HEK293T (cell line): ENCODE results near the gene MACROD2.

ENCODE experiments used
- CTCF ChIA-PET: fragments of 350-600 bp; formaldehyde crosslinking; extraction: SDS; loops from one replicate; lab custom pipeline; 2021; ENCODE audit warnings: antibody characterized with exemption, inconsistent platforms; lab: Yijun Ruan, JAX
- POLR2A ChIA-PET: fragments of 350-600 bp; formaldehyde crosslinking; extraction: SDS; loops from one replicate; lab custom pipeline; 2020; ENCODE audit warnings: antibody characterized with exemption, inconsistent platforms; lab: Yijun Ruan, JAX
- DNase-seq: peaks from one replicate; pipeline ENCODE4 v3.0.0; 2012; ENCODE audit warnings: mixed read lengths; ENCODE audit errors: extremely low spot score
- ARNT ChIP-seq: fragments of 450-650 bp; IDR thresholded peaks from 2 replicates; pipeline ENCODE4 v1.6.1; 2017; ENCODE audit warnings: mild to moderate bottlenecking
- BHLHE40 ChIP-seq: fragments of 450-650 bp; IDR thresholded peaks from 2 replicates; pipeline ENCODE4 v1.6.1; 2016; ENCODE audit warnings: mild to moderate bottlenecking, moderate library complexity, borderline replicate concordance
- CTBP1 ChIP-seq: fragments of 450-650 bp; IDR thresholded peaks from 2 replicates; pipeline ENCODE4 v1.6.1; 2016; ENCODE audit warnings: borderline replicate concordance
- ELF4 ChIP-seq: fragments of 450-650 bp; IDR thresholded peaks from 2 replicates; pipeline ENCODE4 v1.6.1; 2017; ENCODE audit warnings: antibody characterized with exemption
- FOXA1 ChIP-seq: fragments of 450-650 bp; IDR thresholded peaks from 2 replicates; pipeline ENCODE4 v1.6.1; 2016; ENCODE audit warnings: mild to moderate bottlenecking
- FOXK2 ChIP-seq: fragments of 450-650 bp; IDR thresholded peaks from 2 replicates; pipeline ENCODE4 v1.6.1; 2016; ENCODE audit warnings: mild to moderate bottlenecking
- FOXM1 ChIP-seq: fragments of 450-650 bp; IDR thresholded peaks from 2 replicates; pipeline ENCODE4 v1.6.1; 2017; ENCODE audit warnings: mild to moderate bottlenecking, borderline replicate concordance
- HDGF ChIP-seq: fragments of 450-650 bp; IDR thresholded peaks from 2 replicates; pipeline ENCODE4 v1.6.1; 2017; ENCODE audit warnings: antibody characterized with exemption, borderline replicate concordance
- L3MBTL2 ChIP-seq: fragments of 450-650 bp; conservative IDR thresholded peaks from 2 replicates; pipeline ENCODE4 v1.6.1; 2016; ENCODE audit warnings: mild to moderate bottlenecking
- LEF1 ChIP-seq: fragments of 450-650 bp; IDR thresholded peaks from 2 replicates; pipeline ENCODE4 v1.6.1; 2017; ENCODE audit warnings: mild to moderate bottlenecking, borderline replicate concordance
- NFRKB ChIP-seq: fragments of 450-650 bp; IDR thresholded peaks from 2 replicates; pipeline ENCODE4 v1.6.1; 2016; ENCODE audit warnings: mild to moderate bottlenecking, moderate library complexity
- PKNOX1 ChIP-seq: fragments of 450-650 bp; IDR thresholded peaks from 2 replicates; pipeline ENCODE4 v1.6.1; 2016
- SP1 ChIP-seq: fragments of 450-650 bp; IDR thresholded peaks from 2 replicates; pipeline ENCODE4 v1.6.1; 2017
- SUZ12 ChIP-seq: fragments of 450-650 bp; IDR thresholded peaks from 2 replicates; pipeline ENCODE4 v1.6.1; 2016; ENCODE audit warnings: mild to moderate bottlenecking
- TARDBP ChIP-seq: fragments of 450-650 bp; IDR thresholded peaks from 2 replicates; pipeline ENCODE4 v1.6.1; 2016
- ZNF384 ChIP-seq: fragments of 450-650 bp; IDR thresholded peaks from 2 replicates; pipeline ENCODE4 v1.6.1; 2016

The MACROD2 gene

GRCh38 chr20:14673164-14673563 lies 677.8 kb downstream of the MACROD2 start:
- no peak for DNase-seq
- POLR2A ChIA-PET: no interaction called here
- CTCF ChIA-PET: no interaction called here
- TF ChIP-seq FOXM1 (no peak), FOXA1 (no peak), HDGF (no peak), ELF4 (no peak), BHLHE40 (no peak), FOXK2 (no peak), NFRKB (no peak), PKNOX1 (no peak), LEF1 (no peak), TARDBP (no peak), CTBP1 (no peak), L3MBTL2 (no peak), SUZ12 (no peak), ARNT (no peak), ZNF384 (no peak), SP1 (no peak)

- ChIA-PET POLR2A (no interaction called here), CTCF (no interaction called here)
- DNase-seq: no peak
- TF ChIP-seq FOXA1 (no peak), CTBP1 (no peak), L3MBTL2 (no peak), FOXM1 (no peak)
These were observed 682.1 kb downstream of the MACROD2 start for GRCh38 chr20:14677455-14677854.

- ChIA-PET CTCF (no interaction called here), POLR2A (interaction anchor here (0.6 kb wide), 1 partner anchor 189 kb away, joined by 3 read pairs; no protein-coding TSS in a partner anchor)
These were observed 689.9 kb downstream of the MACROD2 start for GRCh38 chr20:14685183-14685582.

GRCh38 chr20:14687313-14687712 lies 692.0 kb downstream of the MACROD2 start:
- CTCF ChIA-PET: no interaction called here
- POLR2A ChIA-PET: interaction anchor here (1.0 kb wide), 1 partner anchor 9 kb away, joined by 3 read pairs; no protein-coding TSS in a partner anchor
- TF ChIP-seq FOXK2: no peak
- TF ChIP-seq ARNT: no peak
- TF ChIP-seq SP1: no peak
- no peak for TF ChIP-seq L3MBTL2
- no peak for TF ChIP-seq CTBP1
- no peak for TF ChIP-seq ELF4
- no peak for TF ChIP-seq PKNOX1
- no peak for TF ChIP-seq FOXA1
- TF ChIP-seq ZNF384: no peak
- TF ChIP-seq NFRKB: no peak
- DNase-seq: no peak

More at GRCh38 chr20:14685183-14685582, 689.9 kb downstream of the MACROD2 start:
- no peak for DNase-seq
- TF ChIP-seq SP1 (no peak), PKNOX1 (no peak), L3MBTL2 (no peak), FOXK2 (no peak), BHLHE40 (no peak), FOXA1 (no peak), LEF1 (no peak), ELF4 (no peak), TARDBP (no peak), HDGF (no peak), FOXM1 (no peak)

- ChIA-PET CTCF (no interaction called here), POLR2A (interaction anchor here (1.0 kb wide), 1 partner anchor 9 kb away, joined by 3 read pairs; no protein-coding TSS in a partner anchor)
- TF ChIP-seq ELF4 (no peak), BHLHE40 (no peak), ARNT (no peak), FOXA1 (no peak), CTBP1 (no peak), ZNF384 (no peak), HDGF (no peak), NFRKB (no peak), FOXM1 (no peak), L3MBTL2 (no peak), SP1 (no peak)
- DNase-seq: no peak
These were observed 692.7 kb downstream of the MACROD2 start for GRCh38 chr20:14688005-14688404.

GRCh38 chr20:14691994-14692393 lies 696.7 kb downstream of the MACROD2 start:
- POLR2A ChIA-PET: no interaction called here
- TF ChIP-seq NFRKB (no peak), ARNT (no peak), HDGF (no peak), LEF1 (no peak), BHLHE40 (no peak), FOXM1 (no peak), CTBP1 (no peak), ZNF384 (no peak), L3MBTL2 (no peak), ELF4 (no peak), PKNOX1 (no peak), FOXK2 (no peak), SUZ12 (no peak), FOXA1 (no peak), TARDBP (no peak), SP1 (no peak)
- no peak for DNase-seq
- CTCF ChIA-PET: no interaction called here
